Stimulated activated CD8-positive, alpha-beta memory T cell treated with anti-CD3 and anti-CD28 coated beads, Interleukin-4, amount 100 ng/mL, for 4 hours (primary cell): ENCODE results near the gene SHISA9.

Source experiments
- DNase-seq, 2 donors: peaks; one replicate each; pipeline ENCODE4 v3.0.0-alpha.2; 2020; ENCODE audit warnings: low read depth in 2 of 2, low spot score in 1 of 2

SHISA9 gene

DNA sequence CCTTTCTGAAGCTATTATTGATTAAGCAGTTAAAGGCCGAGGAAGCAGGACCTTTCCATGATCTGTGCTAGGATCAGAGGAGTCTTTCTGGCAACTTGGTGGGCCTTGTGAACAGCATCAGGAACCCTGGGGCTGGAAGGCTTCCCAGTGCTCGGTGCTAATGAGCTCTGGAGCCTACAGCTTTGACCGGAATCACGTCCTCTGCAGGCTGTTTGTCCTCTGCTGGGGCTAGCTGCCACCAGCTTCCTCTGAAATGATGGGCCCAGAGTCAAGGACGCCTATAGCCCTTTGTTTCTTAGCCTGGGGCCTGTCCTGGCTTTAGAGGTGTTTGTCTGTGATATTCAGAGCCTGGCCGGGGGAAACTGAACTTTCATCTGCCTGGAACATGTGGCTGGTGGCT is 111.6 kb downstream of the SHISA9 start:
- DNase-seq = no peak

DNA sequence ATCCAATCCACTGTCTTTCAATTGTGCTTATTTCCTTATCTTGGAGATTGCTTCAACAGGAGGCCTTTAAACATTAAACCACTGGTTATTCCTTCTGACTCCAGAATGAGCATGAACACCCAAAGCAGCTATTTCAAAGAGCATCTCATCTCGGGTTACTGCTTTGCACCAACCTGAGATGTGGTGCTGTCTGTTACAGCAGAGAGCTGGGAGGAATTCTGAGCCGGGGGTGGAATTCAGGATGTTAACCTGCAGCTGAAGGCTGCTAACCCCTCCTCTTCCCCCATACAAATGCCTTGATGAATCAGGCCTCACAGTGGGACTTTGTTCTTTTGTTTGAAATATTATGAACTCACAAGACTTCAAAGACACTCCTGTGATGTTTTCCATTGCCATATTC is 113.1 kb downstream of the SHISA9 start:
- no peak for DNase-seq

DNA sequence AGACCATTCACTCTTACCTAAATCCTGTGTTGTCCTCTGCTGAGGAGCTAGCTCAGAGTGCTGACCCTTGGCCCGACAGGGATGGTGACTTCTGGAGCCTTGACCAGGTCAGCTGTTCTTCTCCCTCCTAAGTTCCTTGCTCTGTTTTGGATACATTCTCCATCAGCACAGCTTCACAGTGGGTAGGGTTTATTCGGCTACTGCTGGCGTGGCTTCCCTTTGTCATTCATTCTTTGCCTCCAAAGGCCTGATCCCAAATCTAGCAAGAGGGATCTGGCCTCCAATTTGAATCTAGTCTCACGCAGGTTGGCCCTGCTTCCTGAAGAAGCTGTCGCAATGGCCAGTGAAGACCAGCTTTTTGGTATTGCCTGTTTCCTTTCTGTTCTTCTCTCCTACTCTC is 116.6 kb downstream of the SHISA9 start:
- no peak for DNase-seq

DNA sequence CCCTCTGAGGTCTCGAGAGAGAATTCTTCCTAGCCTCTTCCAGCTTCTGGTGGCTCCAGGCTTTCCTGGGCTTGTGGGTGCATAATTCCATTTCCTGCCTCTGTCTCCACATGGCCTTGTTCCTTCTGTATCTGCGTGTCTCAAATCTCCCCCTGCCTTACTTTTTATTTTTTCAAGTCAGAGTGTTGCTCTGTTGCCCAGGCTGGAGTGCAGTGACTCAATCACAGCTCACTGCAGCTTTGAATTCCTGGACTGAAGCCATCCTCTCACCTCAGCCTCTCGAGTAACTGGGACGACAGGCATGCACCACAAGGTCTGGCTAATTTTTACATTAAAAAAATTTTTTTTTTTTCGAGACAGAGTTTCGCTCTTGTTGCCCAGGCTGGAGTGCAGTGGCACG is 120.6 kb downstream of the SHISA9 start:
- no peak for DNase-seq

DNA sequence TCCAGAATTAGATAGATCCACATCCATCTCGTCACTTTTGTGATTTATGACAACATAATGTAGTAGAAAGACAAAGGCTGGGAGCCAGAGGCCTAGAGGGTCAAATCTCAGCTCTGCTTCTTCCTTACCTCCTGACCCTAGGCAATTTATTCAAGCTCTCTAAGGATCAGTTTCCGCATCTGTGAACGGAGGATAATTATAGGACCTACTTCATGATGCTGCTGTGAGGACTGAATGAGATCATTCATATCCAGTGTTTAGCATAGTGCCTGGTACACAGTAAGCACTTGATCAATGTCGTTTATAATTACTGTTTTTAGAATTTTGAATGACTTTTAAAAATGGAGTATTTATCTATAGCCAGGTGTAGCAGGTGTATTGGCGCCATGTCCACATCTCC is 128.4 kb downstream of the SHISA9 start:
- DNase-seq = no peak

DNA sequence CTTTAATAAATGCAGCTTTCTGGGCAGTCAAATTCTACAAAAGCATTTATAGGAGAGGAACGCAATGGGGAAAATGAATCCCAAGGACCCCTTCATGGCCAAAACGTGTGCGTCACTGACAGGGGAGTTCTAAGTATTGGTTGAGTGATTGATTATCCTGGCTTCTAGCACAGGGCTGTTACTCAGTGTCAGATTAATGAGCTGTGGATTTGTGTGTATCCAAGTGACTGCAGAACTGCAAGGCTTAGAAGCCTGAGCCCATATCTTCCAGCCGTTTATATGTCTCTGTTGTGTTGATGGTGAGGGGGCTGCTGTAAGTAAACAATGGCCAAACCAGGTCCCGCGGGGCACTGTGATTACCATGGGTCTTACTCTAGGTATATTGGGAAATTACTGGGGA is 129.4 kb downstream of the SHISA9 start:
- no peak for DNase-seq

DNA sequence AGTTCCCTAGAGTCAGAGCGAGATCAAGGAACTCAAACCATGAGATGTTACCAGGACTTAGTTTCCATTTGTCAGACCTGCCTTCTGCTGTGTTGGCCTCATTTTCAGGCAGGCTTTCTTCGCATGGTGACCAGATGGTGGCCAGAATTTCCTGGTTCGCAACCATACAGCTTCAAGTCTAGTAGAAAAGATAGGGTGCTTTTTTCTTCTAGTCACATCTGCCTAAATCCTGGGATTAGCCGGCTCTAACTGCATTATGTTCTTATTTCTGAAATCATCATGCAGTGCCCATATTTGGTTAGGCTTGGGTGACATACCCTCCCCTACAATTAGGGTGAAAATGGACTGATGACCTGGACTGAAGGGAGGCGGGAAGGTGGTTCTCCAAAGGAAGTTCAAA is 131.5 kb downstream of the SHISA9 start:
- DNase-seq = no peak

DNA sequence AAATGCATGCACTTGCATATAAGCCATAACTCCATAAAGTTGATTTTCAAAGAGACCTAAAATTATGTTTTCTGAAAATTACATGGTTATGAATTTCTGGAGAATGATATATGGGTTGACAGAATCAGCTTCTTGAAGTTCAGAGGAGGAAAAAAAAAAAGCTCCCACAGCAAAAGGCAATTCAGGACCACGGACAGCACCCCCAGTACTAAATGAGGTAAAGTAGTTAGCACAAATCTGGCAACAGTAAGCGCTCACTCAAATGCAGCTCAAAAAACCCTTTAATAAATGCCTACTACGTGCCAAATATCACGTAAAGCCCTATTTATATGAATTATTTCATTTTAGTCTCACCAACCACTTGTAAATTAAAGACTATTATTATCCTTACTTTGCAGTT is 135.2 kb downstream of the SHISA9 start:
- no peak for DNase-seq

DNA sequence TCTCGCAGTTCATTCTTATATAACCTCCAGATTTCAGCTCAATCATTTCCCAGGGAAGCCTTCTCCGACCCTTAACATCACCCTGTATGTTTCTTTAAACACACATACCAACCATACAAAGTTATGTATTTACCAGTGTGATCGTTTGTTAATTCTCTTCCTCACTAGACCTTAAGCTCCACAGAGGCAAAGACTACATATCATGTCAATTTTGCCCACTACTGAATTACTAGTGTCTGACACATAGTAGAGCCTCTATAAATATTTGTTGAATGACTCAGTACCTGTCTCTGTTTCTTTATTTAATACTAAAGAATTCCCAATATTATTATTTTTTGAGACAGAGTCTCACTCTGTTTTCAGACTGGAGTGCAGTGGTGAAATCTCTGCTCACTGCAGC is 137.2 kb downstream of the SHISA9 start:
- DNase-seq = no peak

DNA sequence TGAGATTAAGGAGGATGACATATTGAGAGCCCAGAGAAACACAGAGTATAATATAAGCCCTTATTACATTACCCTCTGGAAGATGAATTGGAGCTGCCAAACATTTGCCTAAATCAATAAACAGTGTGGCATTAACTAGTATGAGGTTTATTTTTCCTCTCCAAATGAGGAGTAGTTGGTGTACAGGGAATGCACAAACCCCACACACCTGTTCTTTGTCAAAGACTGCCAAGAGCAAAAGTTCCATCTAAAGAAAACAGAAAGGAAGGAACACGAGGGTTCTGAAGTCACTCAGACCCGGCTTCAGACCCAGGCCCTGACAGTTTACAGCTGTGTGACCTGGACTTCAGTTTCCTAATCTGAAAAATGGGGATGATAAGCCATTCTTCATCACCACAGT is 138.1 kb downstream of the SHISA9 start:
- DNase-seq = no peak

DNA sequence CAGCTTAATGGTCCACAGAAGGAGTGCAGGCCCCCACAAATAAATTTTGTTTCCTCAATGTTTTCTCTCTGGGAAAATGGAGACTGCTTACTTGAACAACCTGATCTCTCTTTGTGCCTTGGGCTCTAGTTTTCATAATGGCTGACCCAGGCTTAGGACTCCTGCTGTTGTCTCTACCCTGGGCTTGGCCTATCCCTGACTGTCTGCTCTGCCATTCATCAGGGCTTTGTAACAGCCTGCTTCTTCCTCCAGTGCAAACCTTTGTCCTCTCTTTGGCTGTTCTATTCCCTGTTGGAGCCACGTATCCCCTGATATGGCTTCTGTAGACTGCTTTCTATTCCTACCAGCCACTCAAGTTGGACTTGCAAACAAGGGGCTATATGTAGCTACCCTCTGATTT is 139.8 kb downstream of the SHISA9 start:
- no peak for DNase-seq

DNA sequence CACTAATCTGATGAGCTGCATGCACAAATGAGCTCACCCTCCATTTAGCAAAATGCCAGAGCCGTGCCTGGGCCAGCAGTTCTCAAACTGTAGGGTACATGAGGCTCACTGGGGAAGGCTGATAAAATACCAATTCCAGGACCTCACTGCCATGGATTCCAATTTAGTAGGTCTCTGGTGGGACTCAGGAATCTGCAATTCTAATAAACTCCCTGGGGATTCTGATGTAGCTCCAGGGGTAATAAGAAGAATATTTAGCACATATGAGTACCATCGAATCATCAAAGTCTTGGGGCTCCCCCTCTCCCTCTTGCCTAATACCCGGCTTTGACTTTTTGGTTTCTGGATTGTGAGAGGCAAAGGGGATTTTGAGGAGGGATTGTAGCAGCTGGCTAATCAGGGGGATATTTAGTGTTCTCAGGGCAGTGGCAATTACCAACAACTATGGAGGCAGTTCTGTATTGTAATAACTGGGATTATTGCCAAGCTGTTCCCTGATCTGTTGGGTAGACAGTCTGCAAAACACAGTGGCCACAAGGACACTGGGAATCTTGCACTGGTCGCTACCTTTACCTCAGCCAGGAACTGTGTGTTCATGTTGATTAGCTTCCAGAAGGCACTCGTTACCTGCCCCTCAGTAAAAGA is 140.4 kb downstream of the SHISA9 start:
- DNase-seq = no peak

DNA sequence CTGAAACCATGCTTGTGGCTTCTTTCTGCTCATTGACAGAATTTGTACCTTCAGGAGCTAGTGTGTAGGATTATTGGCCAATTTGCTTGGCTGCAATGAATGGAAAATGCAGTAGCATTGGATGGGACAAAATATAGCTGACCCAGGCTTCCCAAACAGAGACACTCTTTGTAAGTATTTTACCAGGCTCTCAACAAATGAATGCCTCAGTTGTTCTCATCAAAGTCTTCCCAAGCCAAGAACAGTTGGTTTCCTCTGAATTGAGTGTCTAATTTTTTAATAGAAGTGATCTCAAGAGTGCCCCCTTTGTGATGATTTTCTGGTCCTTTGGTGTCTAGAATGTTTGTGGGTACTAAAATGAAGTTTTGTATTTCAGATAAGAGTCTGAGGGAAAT is 140.9 kb downstream of the SHISA9 start:
- no peak for DNase-seq

DNA sequence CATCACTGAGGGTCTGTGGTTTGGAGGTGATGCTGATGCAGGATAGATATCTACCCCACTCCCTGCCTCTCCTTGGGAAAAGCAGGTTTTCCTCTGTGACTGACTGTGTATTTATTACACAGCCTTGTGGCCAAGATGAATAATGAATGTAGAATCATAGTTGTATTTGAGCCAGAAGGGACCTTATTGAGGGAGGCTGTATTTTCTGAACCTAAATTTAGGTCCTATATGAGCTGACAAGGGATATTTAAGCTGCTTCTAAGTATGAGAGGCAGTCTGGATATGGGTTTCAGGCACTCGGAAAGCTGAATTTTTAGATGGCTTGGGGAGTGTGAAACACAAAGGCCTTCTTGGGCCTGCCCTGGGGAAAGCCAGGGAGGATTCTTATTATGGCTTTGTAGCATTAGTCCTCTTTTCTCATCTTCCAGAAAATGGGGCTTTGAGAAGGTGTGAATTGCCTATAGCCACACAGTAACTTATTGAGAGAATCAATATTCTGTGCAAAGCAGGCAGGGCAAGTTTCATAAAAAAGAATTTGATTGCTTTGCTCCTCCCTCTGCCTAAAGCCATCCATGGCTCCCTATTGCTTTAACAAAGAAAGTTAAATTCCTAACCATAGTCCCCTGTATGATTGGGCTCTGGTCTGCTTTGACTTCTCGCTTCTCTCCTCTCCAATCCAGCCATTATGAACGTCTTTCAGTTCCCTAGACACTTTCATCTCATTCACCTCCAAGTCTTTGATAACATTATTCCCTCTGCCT is 144.8 kb downstream of the SHISA9 start:
- DNase-seq = no peak

DNA sequence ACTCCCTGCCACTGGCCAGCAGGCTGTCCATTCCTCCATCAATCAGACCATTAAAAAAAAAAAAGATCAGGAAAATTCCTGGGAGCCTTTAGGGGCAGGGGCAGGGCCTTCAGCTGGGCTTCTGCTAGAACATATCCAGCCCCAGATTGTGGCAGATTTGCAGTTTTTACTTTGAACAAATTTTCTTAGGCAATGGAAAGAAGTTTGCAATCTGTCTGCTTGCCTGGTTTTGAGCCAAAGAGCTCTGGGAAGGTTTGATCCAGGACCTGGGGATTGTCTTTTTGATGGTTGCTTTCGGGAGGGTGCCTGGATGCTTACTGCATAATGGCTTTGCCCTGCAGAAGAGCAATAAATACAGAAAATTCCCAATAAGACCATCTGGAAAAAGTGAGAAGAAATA is 145.9 kb downstream of the SHISA9 start:
- DNase-seq = no peak

DNA sequence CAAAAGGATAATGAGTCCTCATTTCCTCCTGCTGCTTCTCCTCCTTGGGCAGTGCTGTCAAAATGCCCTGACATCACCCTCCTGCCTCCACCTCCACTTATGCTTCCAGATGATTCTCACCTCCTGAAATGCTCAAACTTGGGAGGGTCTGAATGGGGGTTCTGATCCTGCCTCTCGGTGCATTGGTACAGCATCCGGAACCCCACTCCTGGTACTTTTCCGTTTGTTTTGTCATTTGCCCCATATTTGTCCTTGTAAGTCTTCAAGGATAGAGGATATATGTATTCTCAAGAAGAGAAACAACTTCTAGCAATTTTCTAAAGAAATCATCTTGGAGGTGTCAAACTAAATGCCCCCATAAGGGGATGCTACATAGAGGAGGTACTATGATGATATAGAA is 148.3 kb downstream of the SHISA9 start:
- DNase-seq = no peak

DNA sequence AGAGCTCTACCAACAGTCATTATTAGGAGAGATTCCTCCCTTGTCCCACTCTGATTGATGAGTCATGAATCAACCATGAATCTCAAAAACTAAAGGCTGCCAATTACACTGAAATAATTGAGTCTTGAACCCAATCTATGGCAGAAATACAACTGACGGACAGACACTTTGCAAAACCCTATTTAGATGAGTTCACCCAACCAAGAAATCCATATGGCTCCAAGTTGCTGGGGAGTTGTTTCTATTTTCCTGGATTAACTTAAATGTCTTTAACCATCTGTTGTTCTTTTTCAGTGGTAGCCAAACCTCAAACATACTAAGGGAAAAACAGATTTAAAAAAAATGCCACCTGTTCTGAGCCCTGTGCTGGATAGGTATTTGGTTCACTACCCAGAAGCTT is 151.0 kb downstream of the SHISA9 start:
- no peak for DNase-seq

DNA sequence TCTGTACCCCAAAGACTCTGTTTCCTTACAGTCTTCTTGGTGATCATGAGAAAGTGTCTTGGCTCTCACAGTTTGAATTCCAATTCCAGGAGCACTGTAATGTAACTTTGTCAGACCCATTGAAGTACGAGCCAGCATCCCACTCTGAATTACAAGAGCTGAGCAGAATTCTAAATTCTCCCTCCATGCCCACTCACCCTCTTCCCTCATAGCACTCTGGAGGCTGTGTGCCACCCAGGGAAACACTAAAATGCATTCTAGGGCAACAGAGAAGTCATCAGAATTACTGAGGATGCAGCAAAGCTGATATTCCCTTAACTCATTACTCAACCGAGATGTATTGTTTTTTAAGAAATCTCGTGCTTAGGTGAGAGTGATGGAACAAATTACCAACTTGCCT is 154.1 kb downstream of the SHISA9 start:
- DNase-seq = no peak

DNA sequence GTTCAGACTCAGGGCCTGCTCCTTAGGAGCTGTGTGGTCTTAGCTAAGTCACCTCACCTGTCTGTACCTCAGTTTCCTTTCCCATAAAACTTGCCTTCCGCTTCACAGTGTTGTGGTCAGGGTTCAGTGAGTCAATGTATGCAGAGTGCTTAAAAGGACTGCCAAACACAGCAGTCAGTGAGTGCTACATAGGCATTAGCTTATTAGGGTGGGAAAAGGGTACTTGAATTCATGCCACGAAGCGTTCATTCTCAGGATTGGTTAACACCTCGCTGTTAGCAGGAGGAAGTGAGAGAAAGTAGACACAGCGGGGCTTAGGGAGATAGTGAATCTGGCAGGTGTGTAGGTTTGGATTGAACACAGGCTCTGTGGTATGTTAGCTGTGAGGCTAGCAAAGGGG is 155.2 kb downstream of the SHISA9 start:
- DNase-seq = no peak

DNA sequence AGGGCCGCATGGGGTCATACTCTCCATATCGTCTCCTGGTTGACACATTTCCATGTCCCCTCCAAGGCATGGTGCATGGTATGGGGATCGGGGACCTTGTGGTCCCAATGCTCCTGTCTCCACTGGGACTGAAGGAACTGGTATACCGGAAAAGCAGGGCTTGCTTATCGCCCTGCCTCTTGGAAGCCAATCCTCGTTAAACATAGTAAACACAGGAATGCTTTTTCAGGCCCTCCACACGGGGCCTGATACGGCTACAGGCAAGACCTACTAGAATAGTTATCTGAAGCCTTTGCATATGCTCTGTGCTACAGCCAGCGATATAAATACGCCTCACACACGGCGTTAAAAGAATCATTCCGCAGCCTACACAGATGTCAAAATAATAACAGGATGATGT is 159.5 kb downstream of the SHISA9 start:
- DNase-seq = no peak

DNA sequence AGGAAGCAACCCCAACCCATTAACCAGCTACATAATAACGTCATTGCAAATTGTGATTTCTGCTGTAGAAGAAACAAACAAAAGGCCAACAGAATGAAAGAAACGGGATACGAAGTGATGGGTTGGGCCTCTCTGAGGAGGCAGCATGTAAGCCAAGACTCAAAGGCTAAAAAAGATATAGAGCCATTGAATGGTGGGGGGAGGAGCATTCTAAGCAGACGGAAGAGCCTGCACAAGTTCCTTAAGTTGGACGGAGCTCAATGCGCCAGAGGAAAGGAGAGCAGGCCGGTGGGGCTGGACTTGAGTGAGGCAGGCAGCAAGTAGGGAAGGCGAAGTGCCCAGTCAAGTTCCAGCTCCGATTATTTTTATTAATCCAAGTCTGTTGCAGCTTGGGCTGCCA is 160.3 kb downstream of the SHISA9 start:
- DNase-seq = no peak

DNA sequence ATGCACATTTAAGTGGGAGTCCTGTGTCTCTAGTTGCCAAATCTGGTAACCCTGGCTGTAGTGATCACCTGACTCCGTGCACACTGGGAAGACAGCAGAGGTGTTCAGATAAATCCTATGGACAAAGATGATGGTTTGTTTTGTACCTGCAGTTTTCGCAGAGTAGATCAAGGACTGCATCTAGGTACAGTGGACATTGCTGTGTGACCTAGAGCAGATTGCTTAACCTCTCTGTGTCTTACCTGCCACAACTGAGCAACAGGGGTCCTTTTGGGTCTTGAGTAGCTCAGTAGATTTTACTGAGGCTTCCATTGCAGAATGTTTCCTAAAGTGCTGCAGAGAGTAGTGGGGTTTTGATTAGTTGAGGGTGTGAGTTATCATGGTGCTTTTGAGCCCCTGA is 160.8 kb downstream of the SHISA9 start:
- DNase-seq = no peak

DNA sequence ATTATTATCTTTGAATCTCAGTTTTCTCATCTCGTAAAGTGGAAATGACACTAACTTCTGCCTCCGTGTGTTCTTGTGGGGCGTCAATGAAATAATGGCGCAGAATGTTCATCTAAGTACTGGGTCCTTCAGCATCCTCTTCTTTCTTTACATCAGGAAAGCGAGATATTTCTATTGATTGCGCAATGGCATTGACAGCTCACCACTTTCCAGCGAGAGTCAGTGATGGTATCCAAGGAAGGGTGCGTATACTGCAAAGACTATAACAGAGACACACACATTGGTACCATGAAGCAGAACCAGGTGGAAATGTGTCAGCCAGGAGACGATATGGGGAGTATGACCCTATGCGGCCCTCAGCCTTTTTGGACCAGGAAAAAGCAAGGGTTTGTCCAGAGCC is 162.1 kb downstream of the SHISA9 start:
- DNase-seq = no peak
